Raji (cell line): ENCODE measurements around the gene TNIK.

Experiments
- POLR2A ChIP-seq: IDR thresholded peaks from 2 replicates; pipeline ENCODE4 v1.6.1; 2011; ENCODE audit warnings: low read depth, low read length, control low read depth; ENCODE audit not compliant: insufficient read depth

Gene TNIK

GRCh38 chr3:171342783-171343420 is 117.3 kb downstream of the TNIK start:
- no peak for TF ChIP-seq POLR2A

DNA sequence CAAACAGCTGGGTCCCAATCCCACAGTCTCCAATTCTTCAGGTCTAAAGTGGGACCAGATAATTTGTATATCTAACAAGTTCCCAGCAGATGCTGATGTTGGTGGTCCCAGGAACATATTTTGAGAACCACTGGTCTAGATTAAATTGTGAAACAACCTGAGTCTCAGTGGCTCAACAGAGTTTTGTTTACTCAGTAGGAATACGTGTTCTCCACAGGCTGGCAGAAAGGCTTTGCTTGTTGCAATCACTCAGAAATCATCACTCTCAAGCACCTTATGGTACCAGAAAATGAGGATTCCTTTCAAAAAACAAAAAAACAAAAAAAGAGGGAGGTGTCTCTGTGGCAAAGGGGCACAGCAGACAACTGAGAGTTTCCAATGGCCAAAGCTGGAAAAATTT is 118.0 kb downstream of the TNIK start:
- TF ChIP-seq POLR2A: no peak

- no peak for TF ChIP-seq POLR2A
Measured at GRCh38 chr3:171340434-171340833, 119.8 kb downstream of the TNIK start.

DNA sequence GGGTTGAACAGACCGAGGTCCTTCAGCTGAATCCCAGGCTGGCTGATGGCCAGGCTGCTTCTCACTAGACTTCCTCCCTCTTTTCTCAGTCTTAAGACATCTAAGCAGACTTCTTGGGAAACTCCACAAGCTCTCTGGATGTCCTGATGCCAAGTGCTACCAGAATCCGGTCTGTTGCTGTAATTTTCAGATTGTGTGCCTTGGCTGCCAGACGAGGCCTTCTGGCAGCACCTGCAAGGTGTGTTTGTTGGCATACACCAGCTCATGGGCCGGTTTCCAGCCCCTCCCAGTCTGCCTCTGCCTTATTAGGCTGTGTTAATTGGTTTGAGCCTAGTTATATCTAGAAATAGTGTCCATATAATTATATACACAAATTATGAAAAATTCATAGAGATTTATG is 120.6 kb downstream of the TNIK start:
- no peak for TF ChIP-seq POLR2A

DNA sequence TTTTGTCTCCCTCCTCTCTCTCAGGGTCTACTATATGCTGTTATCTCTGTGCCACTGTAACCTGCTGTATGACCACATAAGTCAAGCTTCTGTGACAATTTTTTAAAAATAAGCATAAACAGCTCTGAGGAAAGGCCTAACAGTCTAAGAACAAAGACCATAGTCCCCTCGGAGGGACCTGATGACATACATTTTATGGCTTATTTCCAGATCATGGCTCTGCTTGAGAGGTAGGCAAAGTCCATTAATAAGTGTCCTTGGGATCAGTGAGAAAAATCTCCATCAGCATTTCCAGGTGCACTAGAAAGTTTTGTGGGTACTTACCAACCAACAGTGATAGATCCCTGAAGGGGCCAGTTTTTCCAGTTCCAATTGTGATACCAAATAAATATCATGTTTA is 123.8 kb downstream of the TNIK start:
- no peak for TF ChIP-seq POLR2A

GRCh38 chr3:171335559-171335958 is 124.6 kb downstream of the TNIK start:
- TF ChIP-seq POLR2A: no peak

- no peak for TF ChIP-seq POLR2A
Measured at GRCh38 chr3:171334465-171334811, 125.8 kb downstream of the TNIK start.

DNA sequence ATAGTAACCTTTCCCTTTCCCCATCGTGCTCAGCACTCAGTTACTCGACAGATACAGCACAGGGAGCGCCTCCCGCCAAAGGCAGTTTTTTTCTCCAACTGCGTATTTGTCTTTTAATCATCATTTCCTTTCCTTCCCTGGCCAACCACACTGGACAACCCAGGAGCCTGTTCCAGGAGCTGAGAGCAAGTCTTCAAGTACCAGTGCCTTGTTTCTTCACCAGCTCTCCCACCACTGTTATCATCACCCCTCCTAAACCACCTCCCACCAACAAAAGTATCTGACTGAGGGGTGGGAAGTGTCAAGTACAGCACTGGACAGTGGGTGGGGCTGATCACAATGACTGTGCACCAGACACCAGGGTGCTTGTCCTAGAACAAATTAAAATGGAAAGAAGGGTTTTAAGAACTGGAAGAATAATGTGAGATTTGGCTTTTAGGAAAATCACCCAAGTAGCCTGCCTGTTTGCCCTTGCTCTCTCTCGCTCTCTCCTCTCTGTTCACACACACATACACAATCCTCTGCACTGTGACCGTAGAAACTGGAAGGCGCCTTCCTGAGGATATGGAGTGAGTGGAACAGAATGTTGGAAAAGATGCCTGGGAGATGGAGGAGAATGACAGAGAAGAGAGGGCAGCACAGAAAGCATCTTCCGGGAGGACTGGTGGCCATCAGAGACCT is 126.3 kb downstream of the TNIK start:
- TF ChIP-seq POLR2A: no peak

DNA sequence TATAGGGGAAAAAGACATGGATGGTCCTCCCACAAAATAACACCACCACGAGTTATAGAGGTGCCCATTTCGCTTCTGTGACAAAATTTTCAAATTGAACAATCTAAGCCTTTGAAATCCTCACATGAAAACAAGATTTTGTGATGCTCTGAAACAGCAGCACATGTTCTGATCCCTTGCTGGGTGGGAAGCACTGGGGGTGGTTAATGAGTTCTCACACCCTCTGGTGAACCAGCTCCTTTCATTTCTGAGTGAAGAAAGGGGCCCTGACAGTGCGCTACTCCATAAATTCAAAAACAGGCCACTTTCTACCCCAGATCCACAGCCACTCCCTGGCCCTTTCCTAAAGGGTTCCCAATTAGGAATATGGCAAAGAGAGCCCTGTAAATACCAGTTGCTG is 129.3 kb downstream of the TNIK start:
- no peak for TF ChIP-seq POLR2A

DNA sequence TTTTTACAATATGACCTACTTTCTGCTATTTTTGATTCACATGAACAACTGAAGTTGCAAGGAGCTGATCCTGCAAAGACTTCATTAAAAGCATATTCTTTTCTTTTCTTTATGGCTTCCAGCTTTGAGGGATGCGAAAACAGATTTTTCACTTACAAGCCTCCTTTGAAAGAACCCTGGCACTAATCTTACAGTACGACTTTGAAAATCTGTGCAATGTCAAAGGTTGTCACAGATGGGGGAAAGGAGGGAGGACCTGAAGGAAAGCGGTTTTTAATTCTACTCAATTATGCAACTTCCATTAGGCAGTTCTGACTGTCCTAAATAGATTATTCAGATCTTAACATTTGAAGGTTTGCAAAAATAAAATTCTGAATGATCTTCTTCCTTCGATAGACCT is 130.5 kb downstream of the TNIK start:
- TF ChIP-seq POLR2A: no peak

- TF ChIP-seq POLR2A: no peak
Measured at GRCh38 chr3:171328419-171329082, 131.7 kb downstream of the TNIK start.

GRCh38 chr3:171327441-171328174 is 132.6 kb downstream of the TNIK start:
- no peak for TF ChIP-seq POLR2A

GRCh38 chr3:171326717-171327440 is 133.3 kb downstream of the TNIK start:
- no peak for TF ChIP-seq POLR2A

GRCh38 chr3:171323938-171324536 is 136.2 kb downstream of the TNIK start:
- no peak for TF ChIP-seq POLR2A
